GM18499 (cell line): ENCODE data around the gene SRGAP2B.
"Not testable (repeated sequence)": the region's sequence is repeated elsewhere in the genome, so short reads cannot be mapped to it uniquely, and the experiment has no call there.

Experiments
- ATAC-seq: cut with Tn5 transposase; IDR thresholded peaks from one replicate; pipeline ENCODE4 v1.9.1; 2021; ENCODE audit warnings: moderate number of reproducible peaks; ENCODE audit not compliant: insufficient read depth, unreplicated experiment

Gene SRGAP2B

GRCh38 chr1:145093517-145094149, 1.5 kb downstream of the SRGAP2B start:
- ATAC-seq = not testable (repeated sequence)

- not testable (repeated sequence) for ATAC-seq
Observed at GRCh38 chr1:145082483-145083255, 12.5 kb downstream of the SRGAP2B start.

GRCh38 chr1:145080193-145080592, 14.9 kb downstream of the SRGAP2B start:
- not testable (repeated sequence) for ATAC-seq

- not testable (repeated sequence) for ATAC-seq
Observed at GRCh38 chr1:145079737-145080136, 15.4 kb downstream of the SRGAP2B start.

GRCh38 chr1:145078787-145079370, 16.2 kb downstream of the SRGAP2B start:
- not testable (repeated sequence) for ATAC-seq

- not testable (repeated sequence) for ATAC-seq
Observed at GRCh38 chr1:145077872-145078786, 17.0 kb downstream of the SRGAP2B start.

GRCh38 chr1:145076877-145077276, 18.3 kb downstream of the SRGAP2B start:
- not testable (repeated sequence) for ATAC-seq

- ATAC-seq = not testable (repeated sequence)
Observed at GRCh38 chr1:145074021-145074559, 21.0 kb downstream of the SRGAP2B start.

GRCh38 chr1:145071569-145071968, 23.6 kb downstream of the SRGAP2B start:
- not testable (repeated sequence) for ATAC-seq

GRCh38 chr1:145066486-145066885, 28.6 kb downstream of the SRGAP2B start:
- ATAC-seq = not testable (repeated sequence)

GRCh38 chr1:145065194-145065826, 29.8 kb downstream of the SRGAP2B start:
- not testable (repeated sequence) for ATAC-seq

GRCh38 chr1:145063941-145064648, 31.0 kb downstream of the SRGAP2B start:
- ATAC-seq = not testable (repeated sequence)

GRCh38 chr1:145063285-145063684, 31.8 kb downstream of the SRGAP2B start:
- ATAC-seq = not testable (repeated sequence)

- peak; percentile 36 for ATAC-seq
Observed at GRCh38 chr1:145058184-145058583, 36.9 kb downstream of the SRGAP2B start.

GRCh38 chr1:145055217-145055760, 39.8 kb downstream of the SRGAP2B start:
- ATAC-seq = peak; percentile 98

GRCh38 chr1:145053428-145053827, 41.7 kb downstream of the SRGAP2B start:
- ATAC-seq = not testable (repeated sequence)

GRCh38 chr1:145052019-145052776, 42.9 kb downstream of the SRGAP2B start:
- not testable (repeated sequence) for ATAC-seq
